ENCODE measurements around the gene LTB4R. TPM values are rescaled to one million over a fixed set of nuclear protein-coding genes. Genes with fewer than 3 reads are reported as not detected.
A peak's percentile ranks its signal among the peaks of the same experiment; 100 is the strongest.
"Not testable (repeated sequence)": the region's sequence is repeated elsewhere in the genome, so short reads cannot be mapped to it uniquely, and the experiment has no call there.

Gene LTB4R
- total RNA-seq, 1 donor from 2014 or later = 1.2 TPM

DNA sequence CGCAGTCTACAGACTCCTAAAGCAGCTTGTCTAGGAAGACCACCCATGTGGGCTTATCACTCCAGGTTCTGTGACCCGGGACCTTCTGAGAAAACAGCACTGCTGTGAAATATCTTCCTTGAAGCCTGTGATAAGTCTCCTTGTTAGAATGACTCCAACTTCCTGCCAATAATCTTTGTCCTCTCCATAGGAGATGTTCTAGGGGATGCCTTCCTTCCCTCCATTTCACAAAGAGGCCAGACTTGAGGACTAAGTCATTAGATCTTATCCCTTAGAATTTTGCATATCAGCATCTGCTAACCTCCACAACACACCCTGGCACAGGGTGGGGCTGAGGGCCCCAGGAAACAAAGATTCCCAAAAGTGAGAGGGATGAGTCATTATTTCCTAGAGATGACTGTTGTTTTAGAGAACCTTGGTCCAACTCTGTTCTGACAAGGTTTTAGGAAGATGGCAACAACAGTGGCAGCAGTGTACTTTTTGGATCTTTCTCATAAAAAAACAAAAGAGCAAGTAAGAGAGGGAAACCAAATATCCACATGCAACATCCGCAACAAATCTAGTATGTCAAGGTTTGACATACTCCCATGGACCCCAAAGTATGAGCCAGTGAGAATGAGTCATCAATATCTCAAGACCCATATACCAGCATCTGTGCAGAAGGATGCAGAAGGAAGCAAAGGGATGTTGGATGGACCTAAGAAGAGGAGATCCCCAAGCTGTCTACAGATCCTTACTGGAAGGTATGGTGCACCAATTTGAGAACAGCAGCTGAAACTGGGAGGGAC is 6.0 kb downstream of the LTB4R start:
- FAIRE-seq (no peak), DNase-seq (ENCODE audit: low spot score in 2 of 2) (no peak)

DNA sequence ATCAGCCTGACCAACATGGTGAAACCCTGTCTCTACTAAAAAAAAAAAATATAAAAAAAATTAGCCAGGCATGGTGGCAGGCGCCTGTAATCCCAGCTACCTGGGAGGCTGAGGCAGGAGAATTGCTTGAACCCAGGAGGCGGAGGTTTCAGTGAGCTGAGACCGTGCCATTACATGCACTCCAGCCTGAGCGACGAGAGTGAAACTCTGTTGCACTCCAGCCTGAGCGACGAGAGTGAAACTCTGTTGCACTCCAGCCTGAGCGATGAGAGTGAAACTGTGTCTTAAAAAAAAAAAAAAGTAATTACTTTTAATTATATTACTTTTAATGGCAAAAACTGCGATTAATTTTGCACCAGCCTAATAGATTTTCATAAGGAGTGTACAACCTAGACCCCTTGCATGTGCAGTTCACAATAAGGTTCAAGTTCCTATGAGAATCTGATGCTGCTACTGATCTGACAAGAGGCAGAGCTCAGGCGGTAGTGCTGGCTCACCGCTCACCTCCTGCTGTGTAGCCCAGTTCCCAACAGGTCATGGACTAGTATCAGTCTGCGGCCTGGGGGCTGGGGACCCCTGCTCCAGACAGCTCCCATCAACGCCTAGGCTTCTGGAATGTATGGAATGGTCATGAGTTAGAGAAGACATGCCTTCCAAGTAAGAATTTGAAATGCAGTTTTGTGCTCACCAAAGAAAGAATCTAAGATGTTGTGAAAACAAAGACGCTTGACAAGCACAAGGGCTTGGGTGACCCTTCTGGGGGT is 10.1 kb downstream of the LTB4R start:
- no peak for FAIRE-seq
- DNase-seq (ENCODE audit: low spot score in 2 of 2) = no peak

DNA sequence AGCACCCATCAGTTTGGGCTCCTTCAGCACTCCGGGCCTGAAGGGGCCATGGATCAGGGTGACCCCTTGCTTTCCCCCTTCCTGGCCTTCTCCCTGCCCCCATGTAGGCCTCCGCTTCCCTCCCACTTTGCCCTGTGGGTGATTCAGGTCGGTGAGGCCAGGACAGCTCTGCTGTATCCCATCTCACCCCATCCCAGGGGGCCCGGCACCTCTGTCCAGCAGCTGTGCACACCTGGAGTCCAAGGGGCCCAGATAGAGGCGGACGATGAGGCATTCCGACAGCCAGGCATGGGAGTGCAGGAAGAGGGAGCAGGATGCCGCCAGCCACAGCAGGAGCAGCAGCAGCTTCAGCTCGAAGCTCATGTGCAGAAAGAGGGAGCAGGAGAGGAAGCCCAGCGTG is 11.4 kb downstream of the LTB4R start:
- no peak for FAIRE-seq

DNA sequence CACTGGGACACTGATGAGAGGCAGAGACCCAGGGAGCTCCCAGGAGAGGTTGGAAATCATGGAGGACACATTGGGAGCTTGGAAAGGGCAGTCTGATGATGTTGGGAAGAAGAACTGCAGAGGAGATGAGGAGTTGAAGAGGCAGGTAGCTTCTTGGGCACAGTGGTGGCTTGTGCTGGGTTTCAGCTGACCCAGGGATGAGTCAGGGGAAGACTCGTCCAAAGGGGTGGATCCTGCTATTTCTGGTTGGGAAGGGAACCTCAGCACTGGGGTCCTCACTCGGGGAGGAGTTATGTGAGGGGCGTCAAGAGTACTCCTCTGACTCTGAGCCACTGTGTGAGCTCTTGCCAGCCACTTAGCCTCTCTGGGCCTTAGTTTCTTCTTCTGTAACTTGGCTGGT is 12.0 kb downstream of the LTB4R start:
- no peak for FAIRE-seq
- DNase-seq (ENCODE audit: low spot score in 2 of 2) = no peak

More for the DNA sequence above, 11.4 kb downstream of the LTB4R start:
- no peak for DNase-seq (ENCODE audit: low spot score in 2 of 2)

DNA sequence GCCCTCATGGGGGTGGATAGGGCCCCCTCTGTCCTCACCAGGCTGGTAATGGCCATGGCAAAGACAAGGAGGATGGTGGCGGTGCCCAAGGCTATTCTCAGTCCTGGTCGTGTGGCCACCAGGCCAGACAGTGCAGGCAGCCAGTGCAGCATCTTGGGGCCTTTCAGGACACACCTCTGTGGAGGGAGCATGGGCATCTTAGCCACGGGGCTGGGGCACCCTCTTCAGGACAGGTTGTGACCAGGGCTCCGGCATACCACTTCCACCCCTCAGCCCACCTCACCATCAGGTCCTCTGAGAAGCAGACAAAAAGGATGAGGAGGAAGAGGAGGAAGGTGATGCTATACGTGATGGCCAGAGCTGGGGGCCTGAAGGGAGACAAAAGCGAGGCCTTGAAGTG is 12.7 kb downstream of the LTB4R start:
- FAIRE-seq (no peak), DNase-seq (ENCODE audit: low spot score in 2 of 2) (no peak)

DNA sequence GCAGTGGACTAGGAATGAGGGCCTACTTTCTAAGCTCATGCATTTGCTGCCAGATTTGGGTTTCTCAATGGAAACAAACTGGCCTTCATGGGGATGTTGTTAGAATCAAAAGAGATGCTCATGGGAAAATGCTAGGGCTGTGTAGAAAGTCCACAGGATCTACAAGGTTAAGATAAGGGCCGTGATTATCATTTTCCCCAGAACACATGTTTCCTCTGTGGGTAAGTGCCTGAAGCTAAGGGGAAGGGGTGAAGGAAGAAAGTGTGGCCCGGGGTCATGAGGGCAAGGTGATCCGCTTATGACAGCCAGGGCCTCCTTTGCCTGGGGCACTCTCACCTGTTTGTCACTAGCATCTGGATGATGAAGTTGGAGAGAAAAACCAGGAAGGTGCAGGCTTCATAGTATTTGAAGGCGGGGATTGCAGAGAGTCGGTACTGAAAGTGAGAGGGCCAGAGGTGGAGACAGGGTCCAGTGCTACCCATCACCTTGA is 13.8 kb downstream of the LTB4R start:
- FAIRE-seq (no peak), DNase-seq (ENCODE audit: low spot score in 2 of 2) (no peak)

DNA sequence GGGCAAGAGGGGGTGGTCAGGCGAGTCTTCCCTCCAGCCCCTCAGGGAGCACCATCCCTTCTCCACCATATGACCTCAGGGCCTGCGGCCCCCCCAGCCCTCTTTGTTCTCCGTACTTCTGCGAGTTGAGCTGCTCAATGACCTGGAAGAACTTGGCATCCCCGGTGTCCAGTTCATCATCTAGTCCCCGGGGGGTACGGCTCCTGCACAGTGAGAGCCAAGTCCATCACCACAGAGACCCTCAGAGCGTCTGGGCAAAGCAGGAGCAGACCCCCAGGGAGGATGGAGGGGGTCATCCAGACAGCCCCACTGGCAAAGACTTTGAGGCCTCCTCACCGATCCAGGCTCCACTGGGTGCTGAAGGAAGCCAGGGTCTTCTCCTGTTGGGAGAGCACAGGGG is 14.7 kb downstream of the LTB4R start:
- FAIRE-seq = no peak
- no peak for DNase-seq (ENCODE audit: low spot score in 2 of 2)

DNA sequence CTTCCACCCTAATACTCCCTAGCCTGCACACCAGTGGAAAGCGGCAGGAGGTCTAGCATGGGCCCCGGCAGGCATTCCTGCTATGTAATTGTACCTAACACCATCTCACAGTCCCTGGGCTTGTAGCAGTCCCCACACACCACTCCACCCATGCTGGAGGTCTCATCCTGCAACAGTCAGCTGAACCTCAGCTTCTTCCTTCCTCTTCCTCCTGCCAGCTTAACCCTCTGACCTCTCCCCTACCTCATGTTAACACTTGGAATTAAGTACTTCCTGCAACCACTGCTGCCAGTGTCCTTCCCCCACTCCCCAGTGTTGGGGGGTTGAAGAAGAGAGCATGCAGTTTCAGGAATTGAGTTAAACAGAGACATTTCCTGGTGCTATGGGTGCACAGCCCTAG is 16.0 kb downstream of the LTB4R start:
- FAIRE-seq (no peak), DNase-seq (ENCODE audit: low spot score in 2 of 2) (no peak)

DNA sequence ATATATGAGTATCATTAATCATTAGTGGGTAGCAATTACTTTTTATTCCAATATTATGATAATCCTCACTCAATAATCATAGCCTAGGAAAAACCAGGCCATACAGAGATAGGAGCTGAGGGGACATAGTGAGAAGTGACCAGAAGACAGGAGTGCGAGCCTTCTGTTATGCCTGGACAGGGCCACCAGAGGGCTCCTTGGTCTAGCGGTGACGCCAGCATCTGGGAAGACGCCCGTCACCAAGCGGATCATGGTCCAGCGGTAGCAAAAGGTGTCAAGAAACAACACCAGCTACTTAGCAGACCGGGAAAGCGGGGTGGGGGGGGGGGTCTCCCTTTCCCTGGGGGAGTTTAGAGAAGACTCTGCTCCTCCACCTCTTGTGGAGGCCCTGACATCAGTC is 16.6 kb downstream of the LTB4R start:
- DNase-seq (ENCODE audit: low spot score in 2 of 2); FAIRE-seq: not testable (repeated sequence)

DNA sequence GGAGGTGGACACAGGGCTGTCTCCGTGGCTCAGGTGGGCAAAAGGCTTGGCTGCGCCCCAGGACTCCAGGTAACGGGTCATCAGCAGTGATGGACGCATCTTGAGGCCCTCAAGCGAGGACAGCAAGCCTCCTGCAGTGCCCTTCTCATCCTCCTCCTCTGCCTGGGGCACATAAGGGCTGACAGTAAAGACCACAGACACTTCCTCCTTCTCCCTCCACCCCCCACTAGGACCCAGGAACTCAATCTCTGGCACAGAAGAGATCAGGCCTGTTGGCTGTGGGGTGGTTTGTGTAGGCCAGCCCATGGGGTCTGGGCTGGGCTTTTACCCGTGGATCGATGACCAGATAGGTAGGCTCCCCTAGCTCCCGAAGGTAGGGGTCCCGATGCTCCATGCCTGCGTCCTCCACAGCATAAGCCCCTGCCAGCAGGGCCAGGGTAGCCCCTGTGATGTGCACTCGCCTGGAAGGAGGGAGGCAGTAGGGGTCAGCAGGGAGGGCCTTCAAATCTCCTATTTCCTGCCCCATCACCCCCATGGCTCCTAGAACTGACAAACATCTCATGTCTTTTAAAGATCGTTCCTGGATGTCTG is 17.9 kb downstream of the LTB4R start:
- no peak for FAIRE-seq
- DNase-seq (ENCODE audit: low spot score in 2 of 2) = no peak

DNA sequence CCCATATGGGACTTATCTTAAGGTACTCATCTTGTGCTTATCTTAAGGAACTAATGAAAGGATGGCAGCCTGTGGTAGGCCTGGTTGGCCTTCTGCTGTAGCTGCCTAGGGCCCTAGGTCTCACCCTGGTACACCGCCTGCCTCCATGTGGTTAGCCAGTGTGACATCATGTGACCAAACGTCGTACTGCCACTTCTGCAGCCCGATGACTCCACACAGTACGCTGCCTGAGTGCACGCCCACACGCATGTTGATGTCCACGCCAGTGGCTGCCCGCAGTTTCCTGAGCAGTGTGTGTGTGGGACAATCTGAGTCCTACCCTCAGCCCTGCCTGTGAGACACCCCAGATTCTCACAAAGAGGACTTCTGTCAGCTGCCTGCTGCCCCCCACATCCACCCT is 18.4 kb downstream of the LTB4R start:
- FAIRE-seq (no peak), DNase-seq (ENCODE audit: low spot score in 2 of 2) (no peak)

DNA sequence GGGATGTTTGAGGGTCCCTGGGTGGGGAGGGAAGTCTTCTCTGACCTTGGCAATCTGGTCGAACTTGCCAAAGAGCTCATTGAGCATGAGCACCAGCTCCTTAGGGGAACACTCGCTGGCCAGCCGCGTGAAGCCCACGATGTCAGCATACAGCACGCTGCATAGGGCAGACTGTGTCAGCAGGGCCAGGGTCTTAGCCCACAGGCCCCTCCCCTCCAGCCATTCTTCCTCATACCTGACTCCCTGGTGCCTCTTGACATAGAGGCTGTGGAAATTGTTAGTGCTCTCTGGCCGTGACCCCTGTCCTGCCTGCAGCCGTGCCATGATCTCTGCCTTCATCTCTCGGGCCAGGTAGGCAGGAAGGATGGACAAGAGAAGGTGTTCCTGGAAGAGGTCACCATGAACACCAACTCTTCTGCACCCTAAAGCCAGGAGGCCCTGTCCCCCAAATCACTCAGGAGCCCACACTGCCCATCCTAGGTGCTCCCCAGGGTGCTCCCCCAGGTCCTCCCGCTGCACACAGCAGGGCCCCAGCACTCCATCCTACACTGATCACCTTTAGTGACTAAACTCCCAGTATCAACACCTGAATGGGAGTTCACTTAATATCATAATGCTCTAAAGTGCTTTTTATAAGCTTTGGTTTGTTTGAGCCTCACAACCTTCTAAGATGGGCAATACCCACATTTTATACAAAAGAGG is 19.8 kb downstream of the LTB4R start:
- FAIRE-seq = no peak
- DNase-seq (ENCODE audit: low spot score in 2 of 2) = no peak

DNA sequence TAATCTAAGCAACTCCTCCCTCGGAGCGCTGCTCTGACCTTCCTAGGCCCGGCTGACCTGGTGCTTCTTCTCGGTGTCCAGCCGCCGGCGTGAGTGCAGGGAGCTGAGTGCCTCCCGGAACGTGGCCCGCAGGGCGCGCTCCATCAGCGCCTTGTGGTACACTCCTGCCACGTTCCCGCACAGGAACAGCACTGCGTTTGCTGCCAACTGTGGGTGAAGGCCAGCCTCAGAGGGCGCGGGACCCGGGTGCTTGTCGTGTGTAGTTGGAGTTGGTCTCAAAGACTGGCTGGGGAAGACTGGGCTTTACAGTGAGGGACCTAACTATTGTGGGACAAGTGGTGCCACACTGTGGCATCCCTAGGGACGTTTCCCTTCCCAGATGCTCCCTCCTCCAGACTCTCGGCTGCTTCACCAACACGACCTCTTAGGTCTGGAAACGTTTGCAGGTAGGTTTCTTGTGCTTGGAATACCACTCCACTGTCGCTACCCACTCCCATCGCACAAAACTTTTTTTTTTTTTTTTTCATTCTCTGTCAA is 20.5 kb downstream of the LTB4R start:
- DNase-seq (ENCODE audit: low spot score in 2 of 2) = no peak
- no peak for FAIRE-seq

DNA sequence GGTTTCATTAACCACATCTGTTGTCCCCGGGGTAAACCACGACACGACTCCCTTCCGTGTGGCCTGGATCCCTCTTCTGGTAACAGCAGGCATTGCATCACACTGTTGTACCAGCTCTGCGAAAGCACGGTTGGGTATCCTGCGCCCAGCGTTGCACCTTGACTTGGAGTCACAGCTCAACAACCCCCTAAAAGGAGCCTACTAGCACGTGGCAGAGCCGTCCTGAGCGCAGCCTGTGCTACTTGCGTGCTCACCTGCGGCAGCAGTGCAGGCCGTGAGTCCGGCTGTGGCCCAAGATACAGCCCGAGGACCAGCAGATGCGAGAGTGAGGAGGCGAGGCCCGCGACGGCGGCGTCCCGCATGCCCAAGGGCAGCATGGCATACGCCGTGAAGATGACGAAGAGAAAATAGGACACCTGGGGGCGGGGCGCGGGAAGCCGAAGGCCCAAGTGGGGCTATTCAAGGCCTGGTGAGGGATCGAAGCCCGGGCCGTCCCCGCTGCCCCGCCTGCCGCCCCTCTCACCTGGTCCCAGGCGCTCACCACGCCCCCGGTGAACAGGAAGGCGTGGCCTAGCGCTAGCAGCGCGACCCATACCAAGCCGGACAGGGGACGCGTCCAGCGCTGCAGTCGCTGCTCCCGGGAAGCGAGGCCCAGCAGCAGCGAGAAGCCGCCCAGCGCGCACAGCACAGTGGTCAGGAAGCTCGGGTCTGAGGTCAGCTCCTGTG is 21.1 kb downstream of the LTB4R start:
- FAIRE-seq = no peak
- DNase-seq (ENCODE audit: low spot score in 2 of 2) = peak; percentile 83 to 89

DNA sequence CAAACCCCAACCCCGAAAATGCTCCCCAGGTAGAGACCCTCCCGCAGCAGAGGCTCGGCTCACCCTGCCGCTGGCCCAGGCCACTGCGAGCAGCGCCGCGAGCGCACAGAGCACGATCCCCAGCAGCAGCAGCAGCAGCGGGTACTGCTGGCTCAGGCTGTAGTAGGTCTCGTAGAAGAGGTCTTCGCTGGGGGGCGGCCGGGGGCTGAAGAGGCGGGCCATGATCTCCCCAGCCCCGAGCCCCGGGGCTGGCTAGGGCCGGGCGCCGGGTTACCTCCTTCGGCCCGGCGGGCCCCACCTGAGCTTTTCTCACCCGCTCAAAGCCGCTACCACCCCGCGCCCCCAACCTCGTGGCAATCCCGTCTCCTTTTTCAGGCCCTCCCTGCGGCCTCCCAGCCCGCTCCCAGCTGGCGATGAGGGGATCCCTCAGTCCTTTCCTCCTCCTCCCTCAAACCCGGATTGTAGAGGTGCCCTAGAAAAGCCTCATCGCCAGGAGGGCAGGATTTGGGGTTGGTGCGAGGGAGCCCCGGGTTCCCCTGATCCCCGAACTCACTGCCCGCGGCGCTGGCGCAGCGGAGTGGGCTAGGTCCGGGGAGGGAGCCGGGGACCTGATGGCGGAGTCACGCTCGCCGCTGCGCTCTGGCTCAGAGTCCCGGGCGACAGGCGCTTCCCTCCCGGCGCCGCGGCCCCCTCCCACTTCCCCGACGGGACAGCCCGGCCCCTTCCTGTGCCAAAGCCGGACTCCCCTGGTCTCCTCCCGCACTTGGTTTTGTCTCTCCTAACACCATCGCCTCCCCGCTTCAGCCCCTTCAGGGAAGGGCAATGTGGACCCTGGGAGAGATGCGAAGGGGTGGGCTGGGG is 23.4 kb downstream of the LTB4R start, which contains the start of gene ADCY4:
Gene ADCY4, minus strand, starts transcription at position 641 of the 861 bp plus-strand sequence. Its CDS starts 419 bp downstream, at position 222.
- no peak for FAIRE-seq

DNA sequence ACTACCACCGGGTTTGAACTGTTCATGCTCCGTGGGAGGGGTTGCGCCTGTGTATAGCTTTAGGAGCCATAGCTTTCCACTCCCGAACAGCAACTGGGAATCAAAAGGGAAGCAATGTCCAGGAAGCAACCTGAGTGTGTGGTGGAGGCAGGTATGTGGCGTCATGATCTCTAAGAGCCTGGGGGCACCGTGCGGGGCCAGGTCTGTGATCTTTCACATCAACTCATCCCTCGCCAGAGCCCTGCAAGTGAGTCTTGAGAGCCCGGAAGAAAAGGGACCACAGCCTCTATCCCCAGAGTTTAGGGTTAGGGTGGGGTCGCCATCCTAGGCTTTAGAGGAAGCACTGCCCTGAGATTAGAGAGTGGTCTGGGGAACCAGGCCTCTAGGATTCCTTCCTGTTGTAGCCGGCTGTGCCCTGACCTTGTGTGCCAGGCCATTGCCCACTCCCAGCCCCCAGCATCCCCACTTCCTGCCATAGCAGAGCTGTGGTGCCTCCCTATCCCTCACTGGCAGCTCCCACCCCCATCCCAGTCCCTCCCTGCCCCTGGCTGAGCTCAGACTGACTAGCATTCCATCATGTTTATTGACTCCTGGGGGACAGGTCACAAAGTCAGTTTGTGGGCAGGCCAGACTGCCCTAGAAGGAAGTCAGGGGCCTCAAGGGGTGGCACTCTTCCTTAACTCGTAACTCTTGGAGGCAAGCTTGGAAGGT is 24.3 kb downstream of the LTB4R start:
- FAIRE-seq (no peak), DNase-seq (ENCODE audit: low spot score in 2 of 2) (peak in 1 of 2 donors; percentile 19)

More for the DNA sequence above, 23.4 kb downstream of the LTB4R start, which contains the start of gene ADCY4:
- peak in 1 of 2 donors; percentile 28 for DNase-seq (ENCODE audit: low spot score in 2 of 2)

DNA sequence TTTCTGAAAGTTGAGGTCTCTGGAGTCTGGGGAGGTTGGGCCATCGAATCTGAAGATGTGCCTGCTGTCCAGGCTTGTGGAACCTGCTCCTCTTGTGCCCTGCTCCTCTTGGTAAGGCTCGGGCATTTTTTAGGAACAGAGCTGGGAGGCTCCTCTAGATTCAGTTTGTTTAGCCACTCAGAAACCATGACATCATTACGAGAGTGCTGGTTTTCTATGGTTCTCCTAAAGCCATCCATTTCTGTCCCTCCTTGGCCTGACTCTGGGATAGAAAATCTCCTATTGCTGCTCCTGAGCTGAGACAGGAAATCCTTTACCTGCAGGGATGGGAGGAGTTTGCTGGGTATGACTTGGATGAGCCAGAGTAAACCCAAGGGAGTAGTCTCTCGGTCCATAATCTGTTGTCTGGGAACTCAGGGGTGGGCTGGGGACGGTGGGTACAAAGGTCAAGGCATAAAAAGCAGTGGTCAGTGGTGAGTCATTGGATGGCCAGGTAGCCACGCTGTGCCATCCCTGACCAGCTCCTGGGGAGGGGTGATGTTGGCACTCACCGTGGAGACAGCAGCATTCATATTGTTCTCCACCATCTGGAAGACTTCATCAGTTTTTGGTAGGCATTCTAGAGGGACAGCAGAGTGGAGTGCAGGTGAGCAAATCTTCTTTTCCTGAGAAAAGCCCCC is 26.0 kb downstream of the LTB4R start:
- no peak for FAIRE-seq
- peak in 1 of 2 donors; percentile 1 for DNase-seq (ENCODE audit: low spot score in 2 of 2)

Data from frontal cortex (tissue), 4 donors.